A673 (cell line): ENCODE results near the gene C10orf53. TPM values are rescaled to one million over a fixed set of nuclear protein-coding genes. Genes with fewer than 3 reads are reported as not detected.

Source experiments
- BruUV-seq: library from RNA; stranded (reverse); fragments of 400-500 nt; replicated peaks from 2 replicates; lab custom pipeline; 2021; lab: Mats Ljungman, UMichigan
- CTCF ChIA-PET: fragments of 300-600 bp; sonication (Branson Sonifier 250); formaldehyde crosslinking; loops from one replicate; lab custom pipeline; 2022; ENCODE audit warnings: antibody characterized with exemption; lab: Charles Lee
- POLR2A ChIA-PET: fragments of 300-600 bp; sonication (Branson Sonifier 250); formaldehyde crosslinking; loops from one replicate; lab custom pipeline; 2022; ENCODE audit warnings: antibody characterized with exemption; ENCODE audit not compliant: low non-redundant PET; lab: Charles Lee
- DNase-seq: peaks from one replicate; pipeline ENCODE4 v3.0.0-alpha.2; 2015; ENCODE audit warnings: low spot score
- H3K27ac ChIP-seq: fragments of 200-600 bp; sonication (generic); 2 replicates; pipeline ENCODE4 v1.5.1; 2016; ENCODE audit warnings: mixed run types, low read depth, mild to moderate bottlenecking, mixed read lengths, antibody characterized with exemption, low read length; ENCODE audit not compliant: poor library complexity, severe bottlenecking
- H3K27me3 ChIP-seq: fragments of 200-600 bp; sonication (generic); replicated peaks from 2 replicates; pipeline ENCODE4 v1.6.1; 2017; ENCODE audit warnings: mixed run types, low read depth, mild to moderate bottlenecking, mixed read lengths, antibody characterized with exemption, low read length; ENCODE audit not compliant: insufficient read depth, poor library complexity
- H3K36me3 ChIP-seq: fragments of 200-600 bp; sonication (generic); 2 replicates; pipeline ENCODE4 v1.6.1; 2016; ENCODE audit warnings: mixed run types, mild to moderate bottlenecking, mixed read lengths, antibody characterized with exemption, low read length; ENCODE audit not compliant: insufficient read depth, poor library complexity, severe bottlenecking
- H3K4me1 ChIP-seq: fragments of 200-600 bp; sonication (generic); 2 replicates; pipeline ENCODE4 v1.6.1; 2017; ENCODE audit warnings: mixed run types, mild to moderate bottlenecking, mixed read lengths, antibody characterized with exemption, low read length; ENCODE audit not compliant: insufficient read depth, poor library complexity, severe bottlenecking
- H3K4me3 ChIP-seq: fragments of 200-600 bp; sonication (generic); 2 replicates; pipeline ENCODE4 v1.5.1; 2016; ENCODE audit warnings: low read depth, mixed run types, mild to moderate bottlenecking, mixed read lengths, low read length; ENCODE audit not compliant: poor library complexity, severe bottlenecking
- H3K9me3 ChIP-seq: fragments of 200-600 bp; sonication (generic); 2 replicates; pipeline ENCODE4 v1.6.1; 2016; ENCODE audit warnings: mixed run types, low read depth, mild to moderate bottlenecking, mixed read lengths, antibody characterized with exemption, low read length; ENCODE audit not compliant: poor library complexity, severe bottlenecking
- EZH2 ChIP-seq: fragments of 200-600 bp; sonication (generic); IDR thresholded peaks from 2 replicates; pipeline ENCODE4 v1.6.1; 2017; ENCODE audit warnings: borderline replicate concordance, low read depth, mild to moderate bottlenecking, mixed read lengths, antibody characterized with exemption, low read length; ENCODE audit not compliant: poor library complexity, severe bottlenecking
- intact Hi-C: fragments of 100-400 bp; cut with micrococcal nuclease; formaldehyde crosslinking; loops from one replicate; pipeline ENCODE4 v1.10.0; 2022; ENCODE audit not compliant: unreplicated experiment
- total RNA-seq: library from RNA; stranded (reverse); gene quantifications from 2 replicates; pipeline ENCODE4 v1.2.3, GENCODE V29; 2021
- TF ChIP-seq, protein P1 (sequence below): fragments of 300-800, 200-600 bp; sonication (generic); conservative IDR thresholded peaks from 2 replicates; pipeline ENCODE4 v1.5.1; 2017; ENCODE audit warnings: low read depth, mild to moderate bottlenecking, antibody characterized with exemption, low read length, moderate library complexity, mixed read lengths

C10orf53 gene
- total RNA-seq, 1 experiment from 2014 or later, result not detected

- Histone ChIP-seq H3K9me3 (no peaks in the 10 kb centered on the region), H3K36me3 (no peaks in the 10 kb centered on the region), H3K27ac (peak overlapping the region; percentile 63), H3K4me1 (peaks cover 21% of the 10 kb centered on the region), H3K27me3 (no peaks in the 10 kb centered on the region), H3K4me3 (no peak overlapping the region)
- intact Hi-C loops, result no loop called here
- POLR2A ChIA-PET, result no interaction called here
- CTCF ChIA-PET, result no interaction called here
- DNase-seq, result no peak
- TF ChIP-seq, protein P1, sequence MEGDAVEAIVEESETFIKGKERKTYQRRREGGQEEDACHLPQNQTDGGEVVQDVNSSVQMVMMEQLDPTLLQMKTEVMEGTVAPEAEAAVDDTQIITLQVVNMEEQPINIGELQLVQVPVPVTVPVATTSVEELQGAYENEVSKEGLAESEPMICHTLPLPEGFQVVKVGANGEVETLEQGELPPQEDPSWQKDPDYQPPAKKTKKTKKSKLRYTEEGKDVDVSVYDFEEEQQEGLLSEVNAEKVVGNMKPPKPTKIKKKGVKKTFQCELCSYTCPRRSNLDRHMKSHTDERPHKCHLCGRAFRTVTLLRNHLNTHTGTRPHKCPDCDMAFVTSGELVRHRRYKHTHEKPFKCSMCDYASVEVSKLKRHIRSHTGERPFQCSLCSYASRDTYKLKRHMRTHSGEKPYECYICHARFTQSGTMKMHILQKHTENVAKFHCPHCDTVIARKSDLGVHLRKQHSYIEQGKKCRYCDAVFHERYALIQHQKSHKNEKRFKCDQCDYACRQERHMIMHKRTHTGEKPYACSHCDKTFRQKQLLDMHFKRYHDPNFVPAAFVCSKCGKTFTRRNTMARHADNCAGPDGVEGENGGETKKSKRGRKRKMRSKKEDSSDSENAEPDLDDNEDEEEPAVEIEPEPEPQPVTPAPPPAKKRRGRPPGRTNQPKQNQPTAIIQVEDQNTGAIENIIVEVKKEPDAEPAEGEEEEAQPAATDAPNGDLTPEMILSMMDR, result no peak
- TF ChIP-seq EZH2, result no peak
- BruUV-seq, result no TSS peak
Measured at GRCh38 chr10:49647985-49648795, 31.3 kb upstream of the C10orf53 start.

DNA sequence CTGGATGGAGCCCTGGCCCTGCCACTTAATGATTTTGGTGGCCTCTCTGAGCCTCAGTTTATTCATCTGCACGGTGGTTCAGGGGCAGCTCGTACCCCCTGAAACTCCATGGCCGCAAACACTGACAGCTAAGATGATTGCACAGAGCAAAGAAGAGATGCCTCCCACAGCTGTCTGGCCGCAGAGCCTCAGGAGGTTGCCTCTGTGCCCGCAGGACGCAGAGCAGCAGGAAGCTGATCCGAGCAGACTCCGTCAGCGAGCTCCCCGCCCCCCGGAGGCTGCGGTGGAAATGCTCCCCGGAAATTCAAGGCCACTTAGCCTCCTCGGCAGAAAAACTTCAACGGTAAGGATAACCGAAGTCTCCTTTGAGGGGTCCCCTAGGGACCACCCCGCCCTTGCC lies 30.2 kb upstream of the C10orf53 start:
- TF ChIP-seq, protein P1, result no peak
- TF ChIP-seq EZH2, result no peak
- Histone ChIP-seq H3K4me1 (peaks cover 21% of the 10 kb centered on the region), H3K4me3 (no peak overlapping the region), H3K27ac (no peak overlapping the region), H3K27me3 (no peaks in the 10 kb centered on the region), H3K9me3 (no peaks in the 10 kb centered on the region), H3K36me3 (no peaks in the 10 kb centered on the region)
- CTCF ChIA-PET, result no interaction called here
- peak; percentile 51 for DNase-seq
- BruUV-seq, result no TSS peak
- POLR2A ChIA-PET, result no interaction called here
- intact Hi-C loops, result no loop called here

DNA sequence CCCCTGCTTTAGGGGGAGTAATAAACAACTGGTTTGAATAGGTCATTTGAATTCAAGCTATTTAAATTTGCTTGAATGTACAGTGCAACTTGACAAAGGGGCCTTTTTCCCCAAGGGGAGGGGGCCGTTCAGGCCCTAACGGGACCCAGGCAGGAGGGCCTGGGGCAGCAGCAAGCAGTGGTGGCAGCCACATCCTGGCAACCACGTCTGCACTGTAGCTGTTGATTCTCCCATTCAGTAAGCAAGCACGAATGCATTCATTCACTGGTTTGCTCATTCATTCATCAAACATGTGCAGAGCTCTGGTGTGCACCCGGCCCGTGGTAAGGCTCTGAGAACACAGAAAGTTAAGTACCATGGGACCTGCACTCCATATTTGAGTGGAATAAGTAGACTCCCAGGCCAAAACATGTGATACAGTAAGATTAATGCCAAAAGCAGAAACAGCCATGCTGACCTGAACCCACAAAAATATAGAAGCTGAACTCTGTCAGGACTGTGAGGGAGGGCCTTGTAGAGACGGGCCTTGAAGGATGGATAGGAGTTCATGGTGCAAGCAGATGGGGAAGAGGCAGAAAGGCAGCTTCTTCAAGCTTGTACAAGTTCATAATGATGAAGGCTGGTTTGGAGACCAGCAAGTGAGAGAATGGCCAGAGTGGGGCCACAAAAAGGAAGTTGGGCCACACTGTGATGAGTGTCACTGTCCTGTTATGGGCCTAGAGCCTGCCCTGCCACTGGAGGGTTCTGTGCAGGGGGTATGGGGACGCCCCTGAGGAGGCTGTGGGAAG lies 29.3 kb upstream of the C10orf53 start:
- TF ChIP-seq, protein P1, result no peak
- TF ChIP-seq EZH2, result no peak
- no peaks in the 10 kb centered on the region for H3K36me3 ChIP-seq
- no peak for DNase-seq
- intact Hi-C loops, result no loop called here
- BruUV-seq, result no TSS peak
- H3K27ac ChIP-seq, result no peak overlapping the region
- no peaks in the 10 kb centered on the region for H3K27me3 ChIP-seq
- H3K9me3 ChIP-seq, result no peaks in the 10 kb centered on the region
- H3K4me3 ChIP-seq, result no peak overlapping the region
- ChIA-PET CTCF (no interaction called here), POLR2A (no interaction called here)
- peaks cover 21% of the 10 kb centered on the region for H3K4me1 ChIP-seq
